HG03442 (cell line): Measurements from ENCODE around the gene FBXL13.
"Not testable (repeated sequence)": the region's sequence is repeated elsewhere in the genome, so short reads cannot be mapped to it uniquely, and the experiment has no call there.

ENCODE experiments used
- ATAC-seq: cut with Tn5 transposase; IDR thresholded peaks from one replicate; pipeline ENCODE4 v1.9.1; 2021; ENCODE audit warnings: mild to moderate bottlenecking, moderate library complexity; ENCODE audit not compliant: unreplicated experiment

Gene FBXL13

DNA sequence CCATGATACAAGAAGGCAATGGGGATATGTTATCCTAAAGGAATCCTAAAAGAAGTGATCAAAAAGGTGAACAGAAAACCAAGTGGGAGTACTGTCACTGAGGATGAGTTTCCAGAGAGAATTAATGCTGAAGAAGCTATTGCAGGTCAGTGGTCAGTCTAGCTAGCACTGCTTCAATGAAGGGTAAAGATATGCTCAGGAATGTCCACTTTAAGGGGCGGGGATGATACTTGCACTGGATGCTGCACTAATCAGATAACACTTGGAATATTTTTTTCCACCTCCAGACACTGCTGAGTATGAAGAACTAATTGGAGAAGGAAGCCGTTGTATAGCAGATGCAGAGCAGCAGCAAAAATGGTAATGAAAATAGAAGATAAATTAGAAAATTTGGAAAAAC lies 86.5 kb downstream of the FBXL13 start:
- no peak for ATAC-seq

DNA sequence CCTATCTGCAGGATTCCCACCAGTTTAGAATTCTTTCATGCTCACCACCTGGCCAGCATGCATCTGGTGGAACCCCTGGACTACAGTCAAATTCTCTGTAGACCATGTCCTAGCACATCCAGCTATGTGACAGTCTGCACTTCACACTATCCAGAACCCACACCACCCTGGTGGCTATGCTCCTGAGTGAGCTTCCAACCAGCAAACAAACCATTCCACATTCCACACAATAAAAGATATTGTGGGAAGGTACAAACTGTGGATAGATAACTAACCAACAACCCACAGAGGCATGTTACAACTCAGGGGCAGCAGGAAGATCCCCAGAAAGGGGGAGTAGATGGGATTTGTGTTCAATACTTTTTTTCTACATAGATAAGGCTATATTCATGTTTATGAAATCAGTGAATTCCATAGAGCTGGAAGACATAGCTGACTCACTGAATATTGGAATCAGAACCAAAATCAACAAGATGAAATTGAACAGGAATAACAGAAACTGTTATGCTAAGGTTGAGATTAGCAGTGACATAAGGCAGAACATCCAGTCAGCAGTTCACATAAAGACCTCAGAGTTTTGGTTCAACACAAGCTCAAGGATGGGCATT lies 89.3 kb downstream of the FBXL13 start:
- no peak for ATAC-seq

DNA sequence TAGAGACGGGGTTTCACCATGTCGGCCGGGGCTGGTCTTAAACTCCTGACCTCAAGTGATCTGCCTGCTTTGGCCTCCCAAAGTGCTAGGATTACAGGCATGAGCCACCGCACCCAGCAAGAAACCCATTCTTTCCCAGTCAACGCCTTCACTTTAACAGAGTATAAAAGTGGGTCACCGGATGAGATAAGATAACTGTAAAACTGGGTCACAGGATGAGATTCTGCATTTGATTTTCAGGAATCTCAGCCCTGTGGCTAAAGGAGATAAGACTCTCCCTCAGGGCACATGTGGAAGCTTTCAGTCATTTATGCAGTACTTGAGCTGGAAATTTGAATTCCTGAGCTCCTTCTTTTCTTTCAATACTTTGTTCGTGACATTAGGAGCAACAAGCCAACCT lies 91.0 kb downstream of the FBXL13 start:
- no peak for ATAC-seq

DNA sequence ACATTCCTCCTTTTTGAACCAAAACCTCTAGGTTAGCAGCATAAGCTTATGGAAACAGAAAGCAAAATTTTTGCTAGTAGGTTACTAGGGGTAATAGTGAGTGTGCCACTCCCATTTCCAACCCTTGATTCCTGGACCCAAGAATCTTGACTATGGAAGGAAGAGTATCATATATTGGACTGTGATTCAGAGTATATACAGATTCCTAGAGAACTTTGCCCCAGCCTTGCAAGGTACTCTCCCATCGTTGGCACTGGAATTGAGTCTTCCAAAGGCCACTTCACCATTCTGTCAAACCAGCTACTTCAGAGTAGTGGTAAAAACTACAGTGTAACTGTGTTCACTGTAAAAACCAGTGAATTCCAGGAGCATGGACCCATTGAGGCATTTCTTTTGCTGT lies 92.4 kb downstream of the FBXL13 start:
- no peak for ATAC-seq

DNA sequence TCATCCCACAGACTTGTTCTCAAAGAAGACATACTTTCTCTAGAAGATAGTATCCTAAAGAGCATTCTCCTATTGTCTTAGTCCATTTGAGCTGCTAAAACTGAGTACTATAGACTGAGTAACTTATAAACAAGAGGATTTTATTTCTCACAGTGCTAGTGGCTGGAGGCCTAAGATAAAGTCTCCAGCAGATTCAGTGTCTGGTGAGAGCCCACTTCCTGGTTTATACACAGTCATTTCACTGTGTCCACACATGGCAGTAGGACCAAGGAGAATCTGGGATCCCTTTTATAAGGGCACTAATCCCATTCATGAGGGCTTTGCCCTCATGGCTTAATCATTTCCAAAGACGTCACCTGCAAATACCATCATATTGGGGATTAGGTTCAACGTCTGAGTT lies 93.1 kb downstream of the FBXL13 start:
- ATAC-seq = no peak

DNA sequence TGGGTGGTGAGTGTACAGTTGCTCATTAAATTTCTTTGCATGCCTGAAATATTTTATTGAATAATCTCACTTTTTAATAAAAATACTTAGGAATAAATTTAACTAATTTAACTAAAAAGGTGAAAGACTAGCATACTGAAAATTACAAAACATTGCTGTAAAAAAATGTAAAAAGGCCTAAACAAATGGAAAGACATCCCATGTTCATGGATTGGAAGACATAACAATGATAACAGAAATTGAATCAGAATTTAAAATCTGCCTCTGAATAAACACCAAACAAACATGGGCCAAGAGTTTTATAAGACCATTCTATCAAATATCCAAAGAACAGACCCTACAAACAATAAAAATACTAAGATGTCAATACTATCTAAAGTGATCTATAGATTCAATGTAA lies 94.9 kb downstream of the FBXL13 start:
- no peak for ATAC-seq

DNA sequence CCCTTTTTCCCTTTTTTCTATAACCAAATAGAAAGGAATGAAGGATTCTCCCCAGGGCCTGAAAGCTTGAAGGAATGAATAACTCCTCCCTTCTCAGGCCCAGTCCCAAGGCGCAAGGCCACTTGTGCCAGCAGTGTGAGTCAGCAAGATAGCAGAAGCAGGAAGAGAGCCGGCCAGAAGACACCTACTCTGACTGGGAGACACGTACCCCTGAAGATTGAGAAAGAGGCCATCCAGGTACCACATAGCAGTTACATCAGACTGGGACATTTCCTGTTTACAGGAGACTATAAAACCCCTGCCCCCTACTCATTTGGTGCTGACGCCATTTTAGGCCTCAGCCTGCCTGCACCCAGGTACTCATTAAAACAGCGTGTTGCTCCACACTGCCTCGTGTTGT lies 96.3 kb downstream of the FBXL13 start:
- ATAC-seq = no peak

DNA sequence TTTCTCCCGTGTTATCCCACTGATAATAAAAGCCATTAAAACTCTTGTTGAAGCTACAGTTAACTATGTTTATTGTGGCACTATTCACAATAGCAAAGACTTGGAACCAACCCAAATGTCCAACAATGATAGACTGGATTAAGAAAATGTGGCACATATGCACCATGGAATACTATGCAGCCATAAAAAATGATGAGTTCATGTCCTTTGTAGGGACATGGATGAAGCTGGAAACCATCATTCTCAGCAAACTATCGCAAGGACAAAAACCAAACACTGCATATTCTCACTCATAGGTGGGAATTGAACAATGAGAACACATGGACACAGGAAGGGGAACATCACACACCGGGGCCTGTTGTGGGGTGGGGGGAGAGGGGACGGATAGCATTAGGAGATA lies 97.0 kb downstream of the FBXL13 start:
- ATAC-seq = not testable (repeated sequence)

DNA sequence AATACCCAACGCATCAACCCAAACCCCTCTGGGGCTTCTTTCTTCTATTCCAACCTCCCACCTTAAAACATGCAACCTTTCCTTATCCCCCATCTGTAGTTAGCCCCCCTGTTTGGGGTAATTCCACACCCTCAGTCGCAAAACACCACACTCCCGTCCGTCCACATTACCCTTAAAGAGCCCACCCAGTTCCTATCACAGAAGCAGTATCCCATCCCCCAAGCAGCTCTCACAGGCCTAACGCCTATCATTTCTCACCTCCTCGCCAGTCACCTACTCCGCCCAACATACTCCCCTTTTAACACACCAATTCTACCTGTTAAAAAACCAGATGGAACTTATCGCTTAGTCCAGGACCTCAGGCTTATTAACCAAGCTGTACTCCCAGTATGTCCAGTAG lies 98.1 kb downstream of the FBXL13 start:
- ATAC-seq = no peak

DNA sequence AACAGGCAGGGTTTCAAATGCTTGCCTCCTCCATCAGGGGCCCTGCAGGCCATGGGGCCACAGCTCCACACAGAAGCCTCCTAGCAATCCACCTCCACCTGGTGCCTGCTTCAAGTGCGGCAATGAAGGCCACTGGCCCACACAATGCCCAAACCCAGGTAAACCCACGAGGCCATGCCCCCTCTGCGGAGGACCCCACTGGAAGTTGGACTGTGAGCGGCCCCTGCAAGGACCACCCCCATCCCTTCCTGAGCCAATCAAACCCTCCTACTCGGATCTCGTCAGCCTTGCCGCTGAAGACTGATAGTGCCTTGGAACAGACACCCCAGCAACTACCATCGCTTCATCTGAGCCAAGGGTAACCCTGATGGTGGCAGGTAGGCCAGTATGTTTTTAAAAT lies 98.7 kb downstream of the FBXL13 start:
- ATAC-seq = no peak

DNA sequence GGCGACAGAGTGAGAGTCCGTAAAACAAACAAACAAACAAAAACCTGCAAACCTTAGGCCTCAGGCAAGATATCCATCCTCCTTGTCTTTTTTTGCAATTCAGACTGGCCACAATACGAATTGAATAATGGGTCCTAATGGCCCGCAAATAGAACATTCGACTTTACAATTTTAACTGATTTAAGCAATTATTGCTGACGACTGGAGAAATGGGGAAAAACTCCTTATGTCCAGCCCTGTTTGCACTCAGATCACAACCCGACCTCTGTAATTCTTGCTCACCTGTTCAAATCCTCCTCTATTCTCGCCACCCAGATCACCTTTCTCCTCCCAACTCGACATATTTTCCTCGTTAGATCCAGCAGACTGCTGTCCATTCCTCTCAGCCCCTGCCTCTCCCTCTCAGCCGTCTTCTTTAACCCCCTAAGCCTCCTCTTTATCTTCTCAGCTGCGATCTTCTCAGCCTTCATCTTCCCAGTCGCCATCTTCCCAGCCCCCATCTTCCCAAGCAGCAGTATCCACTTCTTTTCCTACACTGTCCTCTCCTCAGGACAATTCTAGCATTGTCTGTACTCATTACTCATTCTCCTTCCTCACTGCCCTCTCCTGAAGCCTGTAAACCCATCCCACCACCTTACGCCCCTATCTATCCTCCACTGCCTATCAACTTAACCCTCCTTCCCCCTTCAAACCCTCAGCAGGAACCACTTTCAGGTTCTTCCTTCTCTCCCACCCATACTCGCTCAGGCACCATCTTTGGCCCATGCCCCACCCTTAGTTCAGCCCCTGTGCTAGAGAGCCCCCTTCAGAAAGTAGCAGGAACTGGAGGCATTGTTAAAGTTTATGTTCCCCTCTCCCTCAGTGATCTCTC lies 100.0 kb downstream of the FBXL13 start:
- no peak for ATAC-seq

DNA sequence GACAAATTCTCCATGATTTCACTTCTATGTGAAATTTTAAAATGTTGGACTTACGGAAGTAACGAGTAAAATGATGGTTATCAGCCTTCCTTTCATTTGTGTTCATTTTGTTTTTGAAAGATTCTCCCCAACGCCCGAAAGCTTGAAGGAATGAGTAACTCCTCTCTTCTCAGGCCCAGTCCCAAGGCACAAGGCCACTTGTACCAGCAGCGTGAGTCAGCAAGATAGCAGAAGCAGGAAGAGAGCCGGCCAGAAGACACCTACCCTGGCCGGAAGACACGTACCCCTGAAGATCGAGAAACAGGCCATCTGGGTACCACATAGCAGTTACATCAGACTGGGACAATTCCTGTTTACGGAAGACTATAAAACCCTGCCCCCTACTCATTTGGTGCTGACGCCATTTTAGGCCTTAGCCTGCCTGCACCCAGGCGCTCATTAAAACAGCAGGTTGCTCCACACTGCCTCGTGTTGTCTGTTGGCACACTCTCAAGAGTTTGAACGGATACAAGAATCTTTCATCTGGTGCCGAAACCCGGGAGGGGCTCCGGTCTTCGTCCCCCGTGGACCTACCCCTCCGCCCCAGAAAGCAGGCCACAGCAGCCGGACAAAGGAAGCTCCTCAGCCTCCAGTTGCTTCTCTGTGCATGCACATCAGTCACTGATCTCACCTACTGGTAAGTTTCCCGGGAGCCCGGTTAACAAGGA lies 101.3 kb downstream of the FBXL13 start:
- no peak for ATAC-seq

DNA sequence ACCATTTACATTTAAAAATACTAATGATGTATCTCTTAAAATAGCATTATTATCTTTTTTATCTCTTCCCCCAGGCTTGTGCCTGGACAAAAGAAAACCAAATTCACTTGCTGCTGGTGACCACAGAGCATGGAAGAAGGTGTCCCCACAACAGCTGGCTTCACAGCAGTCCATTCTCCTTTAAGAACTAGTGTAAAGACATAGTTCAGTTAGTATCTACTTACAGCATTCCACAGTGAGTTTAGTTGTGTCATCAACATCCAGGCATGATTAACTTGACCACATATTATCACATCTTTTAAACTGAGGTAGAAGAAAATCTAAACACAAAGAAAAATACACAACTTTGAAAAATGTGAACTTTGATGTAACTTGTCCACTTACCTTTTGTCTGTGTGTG lies 106.8 kb downstream of the FBXL13 start:
- no peak for ATAC-seq

DNA sequence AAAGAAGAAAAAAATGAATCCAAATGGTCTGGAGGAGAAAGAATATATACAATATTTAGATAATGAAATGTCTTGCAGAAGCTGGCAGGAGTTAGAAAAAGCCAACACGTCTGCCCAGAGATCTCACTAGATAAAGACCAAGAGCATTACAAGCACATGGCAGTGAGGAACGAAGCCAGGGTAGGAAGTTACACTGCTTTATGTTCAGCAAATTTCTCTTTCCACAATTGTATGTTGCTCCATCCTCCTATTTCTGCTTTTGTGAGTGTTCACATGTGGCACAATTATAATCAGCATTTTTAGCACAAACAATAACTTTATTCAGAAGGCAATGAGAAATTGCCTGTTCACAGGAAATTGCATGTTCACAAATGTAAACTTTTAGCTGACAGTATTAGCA lies 108.1 kb downstream of the FBXL13 start:
- no peak for ATAC-seq

DNA sequence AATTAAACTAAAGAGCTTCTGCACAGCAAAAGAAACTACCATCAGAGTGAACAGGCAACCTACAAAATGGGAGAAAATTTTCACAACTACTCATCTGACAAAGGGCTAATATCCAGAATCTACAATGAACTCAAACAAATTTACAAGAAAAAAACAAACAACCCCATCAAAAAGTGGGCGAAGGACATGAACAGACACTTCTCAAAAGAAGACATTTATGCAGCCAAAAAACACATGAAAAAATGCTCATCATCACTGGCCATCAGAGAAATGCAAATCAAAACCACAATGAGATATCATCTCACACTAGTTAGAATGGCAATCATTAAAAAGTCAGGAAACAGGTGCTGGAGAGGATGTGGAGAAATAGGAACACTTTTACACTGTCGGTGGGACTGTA lies 112.6 kb downstream of the FBXL13 start:
- not testable (repeated sequence) for ATAC-seq

DNA sequence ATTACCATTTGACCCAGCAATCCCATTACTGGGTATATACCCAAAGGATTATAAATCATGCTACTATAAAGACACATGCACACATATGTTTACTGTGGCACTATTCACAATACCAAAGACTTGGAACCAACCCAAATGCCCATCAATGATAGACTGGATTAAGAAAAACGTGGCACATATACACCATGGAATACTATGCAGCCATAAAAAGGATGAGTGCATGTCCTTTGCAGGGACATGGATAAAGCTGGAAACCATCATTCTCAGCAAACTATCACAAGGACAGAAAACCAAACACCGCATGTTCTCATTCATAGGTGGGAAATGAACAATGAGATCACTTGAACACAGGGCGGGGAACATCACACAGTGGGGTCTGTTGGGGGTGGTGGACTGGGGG lies 116.6 kb downstream of the FBXL13 start:
- ATAC-seq = not testable (repeated sequence)

DNA sequence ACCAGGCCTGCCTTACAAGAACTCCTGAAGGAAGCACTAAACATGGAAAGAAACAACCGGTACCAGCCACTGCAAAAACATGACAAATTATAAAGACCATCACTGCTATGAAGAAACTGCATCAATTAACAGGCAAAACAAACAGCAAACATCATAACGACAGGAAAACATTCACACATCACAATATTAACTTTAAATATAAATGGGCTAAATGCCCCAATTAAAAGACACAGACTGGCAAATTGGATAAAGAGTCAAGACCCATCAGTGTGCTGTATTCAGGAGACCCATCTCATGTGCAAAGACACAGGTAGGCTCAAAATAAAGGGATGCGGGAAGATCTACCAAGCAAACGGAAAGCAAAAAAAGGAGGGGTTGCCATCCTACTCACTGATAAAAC lies 120.2 kb downstream of the FBXL13 start:
- not testable (repeated sequence) for ATAC-seq

DNA sequence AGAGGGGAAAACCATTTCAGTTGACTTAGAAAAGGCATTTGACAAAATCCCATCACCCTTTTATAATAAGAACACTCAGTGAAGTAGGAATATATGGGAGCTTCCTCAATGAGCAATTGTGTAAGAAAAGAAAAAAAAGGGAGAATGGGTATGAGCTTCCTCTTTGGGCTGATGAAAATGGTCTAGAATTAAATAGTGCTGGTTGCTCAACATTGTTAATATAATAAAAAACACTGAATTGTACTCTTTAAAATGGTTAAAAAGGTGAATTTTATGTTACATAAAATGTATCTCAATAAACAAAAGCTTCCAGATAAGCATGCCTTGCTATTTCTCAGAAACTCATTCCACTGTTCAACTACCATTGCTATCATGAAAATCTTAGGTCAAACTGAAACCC lies 121.2 kb downstream of the FBXL13 start:
- no peak for ATAC-seq

DNA sequence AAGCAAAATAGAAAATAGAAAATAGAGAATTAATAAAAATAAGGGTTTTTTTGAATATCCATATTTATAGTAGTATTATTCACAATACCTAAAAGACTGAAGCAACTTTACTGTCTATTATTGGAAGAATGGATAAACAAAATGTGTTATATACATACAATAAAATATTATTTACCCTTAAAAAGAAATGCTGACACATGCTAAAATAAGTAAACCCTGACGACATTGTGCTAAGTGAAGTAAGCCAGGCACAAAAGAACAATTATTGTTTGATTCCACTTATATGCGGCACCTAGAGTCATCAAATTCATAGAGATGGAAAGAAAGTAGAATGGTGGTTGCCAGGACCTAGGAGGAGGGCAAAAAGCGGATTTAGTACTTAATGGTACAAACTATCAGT lies 122.8 kb downstream of the FBXL13 start:
- ATAC-seq = no peak

DNA sequence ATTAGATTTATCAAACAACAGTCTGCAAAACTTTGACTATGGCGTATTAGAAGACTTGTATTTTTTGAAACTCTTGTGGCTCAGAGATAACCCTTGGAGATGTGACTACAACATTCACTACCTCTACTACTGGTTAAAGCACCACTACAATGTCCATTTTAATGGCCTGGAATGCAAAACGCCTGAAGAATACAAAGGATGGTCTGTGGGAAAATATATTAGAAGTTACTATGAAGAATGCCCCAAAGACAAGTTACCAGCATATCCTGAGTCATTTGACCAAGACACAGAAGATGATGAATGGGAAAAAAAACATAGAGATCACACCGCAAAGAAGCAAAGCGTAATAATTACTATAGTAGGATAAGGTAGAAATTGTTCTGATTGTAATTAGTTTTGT lies 130.4 kb downstream of the FBXL13 start:
- no peak for ATAC-seq

DNA sequence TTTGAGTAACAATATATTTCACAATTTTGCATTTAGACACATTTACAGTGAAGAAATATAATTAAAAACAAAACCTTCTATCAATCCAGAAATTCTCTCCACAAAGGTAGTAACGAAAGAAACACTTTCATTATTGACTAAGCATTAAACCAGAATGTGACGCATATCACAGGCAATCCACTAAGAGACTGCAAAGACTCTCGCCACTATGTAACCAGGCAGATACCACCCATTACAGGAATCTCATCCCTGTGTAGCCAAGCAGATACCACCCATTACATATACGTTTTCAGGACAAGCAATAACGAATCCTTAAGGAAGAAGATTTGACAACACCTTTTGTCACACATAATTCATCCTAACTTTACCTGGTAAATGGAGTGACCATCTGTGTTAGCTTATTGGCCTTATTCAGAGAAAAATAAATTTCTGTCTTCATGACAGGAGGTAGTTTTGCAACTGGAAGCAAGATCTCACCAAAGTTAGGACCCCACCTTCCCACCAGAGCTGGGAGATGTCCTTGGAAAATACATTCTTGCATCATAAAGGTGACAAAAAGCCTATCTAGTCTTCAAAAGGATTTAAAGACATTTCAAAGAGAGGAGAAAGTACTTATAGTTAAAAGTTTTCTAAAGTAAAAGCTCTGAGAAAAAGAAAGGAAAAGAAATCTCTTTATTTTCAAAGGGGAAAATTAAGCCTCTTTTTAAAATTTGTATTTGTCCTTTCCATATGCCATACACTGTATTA lies 131.0 kb downstream of the FBXL13 start:
- no peak for ATAC-seq
